HG02943 (cell line): ENCODE measurements around the gene IPP.
A peak's percentile ranks its signal among the peaks of the same experiment; 100 is the strongest.
"Not testable (repeated sequence)": the region's sequence is repeated elsewhere in the genome, so short reads cannot be mapped to it uniquely, and the experiment has no call there.

Source experiments
- ATAC-seq: cut with Tn5 transposase; IDR thresholded peaks from one replicate; pipeline ENCODE4 v1.9.1; 2021; ENCODE audit warnings: mild to moderate bottlenecking, low read depth, moderate library complexity; ENCODE audit not compliant: unreplicated experiment

Gene IPP

GRCh38 chr1:45750298-45751038 lies at the start of gene IPP:
Gene IPP, minus strand, starts transcription at chr1:45750653. Its CDS starts 4,242 bp downstream, at chr1:45746411.
- ATAC-seq = peak; percentile 76

- no peak for ATAC-seq
Measured at GRCh38 chr1:45796946-45797345, 46.5 kb upstream of the IPP start.

GRCh38 chr1:45796381-45796780 lies 45.9 kb upstream of the IPP start:
- ATAC-seq = no peak

GRCh38 chr1:45793942-45794604 lies 43.6 kb upstream of the IPP start:
- no peak for ATAC-seq

- ATAC-seq = no peak
Measured at GRCh38 chr1:45792744-45793143, 42.3 kb upstream of the IPP start.

- no peak for ATAC-seq
Measured at GRCh38 chr1:45789601-45790000, 39.1 kb upstream of the IPP start.

- ATAC-seq = no peak
Measured at GRCh38 chr1:45787905-45788304, 37.5 kb upstream of the IPP start.

GRCh38 chr1:45785583-45785982 lies 35.1 kb upstream of the IPP start:
- ATAC-seq = no peak

GRCh38 chr1:45775794-45776193 lies 25.3 kb upstream of the IPP start:
- ATAC-seq = no peak

GRCh38 chr1:45772971-45773370 lies 22.5 kb upstream of the IPP start:
- no peak for ATAC-seq

- no peak for ATAC-seq
Measured at GRCh38 chr1:45769261-45769932, 18.9 kb upstream of the IPP start.

- ATAC-seq = no peak
Measured at GRCh38 chr1:45767035-45767434, 16.6 kb upstream of the IPP start.

- ATAC-seq = no peak
Measured at GRCh38 chr1:45765999-45766792, 15.7 kb upstream of the IPP start.

GRCh38 chr1:45762291-45762690 lies 11.8 kb upstream of the IPP start:
- ATAC-seq = no peak

- no peak for ATAC-seq
Measured at GRCh38 chr1:45755697-45756096, 5.2 kb upstream of the IPP start.

- no peak for ATAC-seq
Measured at GRCh38 chr1:45753248-45754037, 3.0 kb upstream of the IPP start.

- no peak for ATAC-seq
Measured at GRCh38 chr1:45752441-45753052, 2.1 kb upstream of the IPP start.

- ATAC-seq = no peak
Measured at GRCh38 chr1:45752014-45752413, 1.6 kb upstream of the IPP start.

GRCh38 chr1:45751039-45751838 lies 786 bp upstream of the IPP start:
- ATAC-seq = not testable (repeated sequence)
